HG03432 (cell line): ENCODE measurements around the gene KNDC1.

Experiments used
- ATAC-seq: cut with Tn5 transposase; IDR thresholded peaks from one replicate; pipeline ENCODE4 v1.9.1; 2021; ENCODE audit warnings: mild to moderate bottlenecking, moderate library complexity; ENCODE audit not compliant: unreplicated experiment

The KNDC1 gene

GRCh38 chr10:133272301-133272963, 112.4 kb downstream of the KNDC1 start:
- ATAC-seq: no peak

- ATAC-seq: no peak
These were observed 113.0 kb downstream of the KNDC1 start for GRCh38 chr10:133272964-133273420.

- ATAC-seq: no peak
These were observed 113.6 kb downstream of the KNDC1 start for GRCh38 chr10:133273534-133274143.

- peak; percentile 55 for ATAC-seq
These were observed 115.0 kb downstream of the KNDC1 start for GRCh38 chr10:133274751-133275683.

- peak; percentile 39 for ATAC-seq
These were observed 115.7 kb downstream of the KNDC1 start for GRCh38 chr10:133275684-133276092.
